Stimulated activated CD8-positive, alpha-beta memory T cell treated with anti-CD3 and anti-CD28 coated beads, Interleukin-15, amount 100 ng/mL, for 24 hours (primary cell): ENCODE results near the gene TXNRD2.

Source experiments
- DNase-seq: peaks from one replicate; pipeline ENCODE4 v3.0.0-alpha.2; 2020; ENCODE audit warnings: low read depth

TXNRD2 gene

GRCh38 chr22:19862619-19863246, 78.9 kb downstream of the TXNRD2 start:
- DNase-seq = no peak

GRCh38 chr22:19859861-19860510, 81.6 kb downstream of the TXNRD2 start:
- DNase-seq = no peak

- no peak for DNase-seq
These were observed 84.2 kb downstream of the TXNRD2 start for GRCh38 chr22:19857382-19857781.

- peak; percentile 30 for DNase-seq
These were observed 85.9 kb downstream of the TXNRD2 start for GRCh38 chr22:19855504-19856409.

- DNase-seq = peak; percentile 98
These were observed 86.7 kb downstream of the TXNRD2 start, which contains the start of the genes GNB1L and RTL10 for GRCh38 chr22:19854778-19855503. Gene GNB1L, minus strand, starts transcription at chr22:19854874. Its CDS starts 33,519 bp downstream, at chr22:19821355. Gene RTL10, minus strand, starts transcription at chr22:19854874. Its CDS starts 2,613 bp downstream, at chr22:19852261.

- no peak for DNase-seq
These were observed 87.5 kb downstream of the TXNRD2 start for GRCh38 chr22:19853879-19854777.

GRCh38 chr22:19853058-19853878, 88.3 kb downstream of the TXNRD2 start:
- DNase-seq = no peak

- DNase-seq = no peak
These were observed 89.3 kb downstream of the TXNRD2 start for GRCh38 chr22:19852177-19852781.

GRCh38 chr22:19851291-19852176, 90.1 kb downstream of the TXNRD2 start:
- DNase-seq = no peak

GRCh38 chr22:19850763-19851109, 90.9 kb downstream of the TXNRD2 start:
- DNase-seq = no peak

GRCh38 chr22:19849835-19850762, 91.5 kb downstream of the TXNRD2 start:
- no peak for DNase-seq

- no peak for DNase-seq
These were observed 93.1 kb downstream of the TXNRD2 start for GRCh38 chr22:19848298-19849224.

- no peak for DNase-seq
These were observed 94.3 kb downstream of the TXNRD2 start for GRCh38 chr22:19847345-19847632.

GRCh38 chr22:19846620-19847344, 94.8 kb downstream of the TXNRD2 start:
- DNase-seq = no peak

- no peak for DNase-seq
These were observed 96.4 kb downstream of the TXNRD2 start for GRCh38 chr22:19845054-19845722.
